Activated CD4-positive, CD25-positive, alpha-beta regulatory T cell treated with anti-CD3 and anti-CD28 coated beads, Interleukin-2, amount 50 U/mL, for 24 hours (primary cell): Measurements from ENCODE around the gene ALK.

Experiments
- ATAC-seq, 2 donors: fragments of 150-1000 bp; cut with Tn5 transposase; one replicate each; pipeline ENCODE4 v1.10.0; 2021; ENCODE audit warnings: mild to moderate bottlenecking in 1 of 2, moderate library complexity in 1 of 2

The ALK gene

DNA sequence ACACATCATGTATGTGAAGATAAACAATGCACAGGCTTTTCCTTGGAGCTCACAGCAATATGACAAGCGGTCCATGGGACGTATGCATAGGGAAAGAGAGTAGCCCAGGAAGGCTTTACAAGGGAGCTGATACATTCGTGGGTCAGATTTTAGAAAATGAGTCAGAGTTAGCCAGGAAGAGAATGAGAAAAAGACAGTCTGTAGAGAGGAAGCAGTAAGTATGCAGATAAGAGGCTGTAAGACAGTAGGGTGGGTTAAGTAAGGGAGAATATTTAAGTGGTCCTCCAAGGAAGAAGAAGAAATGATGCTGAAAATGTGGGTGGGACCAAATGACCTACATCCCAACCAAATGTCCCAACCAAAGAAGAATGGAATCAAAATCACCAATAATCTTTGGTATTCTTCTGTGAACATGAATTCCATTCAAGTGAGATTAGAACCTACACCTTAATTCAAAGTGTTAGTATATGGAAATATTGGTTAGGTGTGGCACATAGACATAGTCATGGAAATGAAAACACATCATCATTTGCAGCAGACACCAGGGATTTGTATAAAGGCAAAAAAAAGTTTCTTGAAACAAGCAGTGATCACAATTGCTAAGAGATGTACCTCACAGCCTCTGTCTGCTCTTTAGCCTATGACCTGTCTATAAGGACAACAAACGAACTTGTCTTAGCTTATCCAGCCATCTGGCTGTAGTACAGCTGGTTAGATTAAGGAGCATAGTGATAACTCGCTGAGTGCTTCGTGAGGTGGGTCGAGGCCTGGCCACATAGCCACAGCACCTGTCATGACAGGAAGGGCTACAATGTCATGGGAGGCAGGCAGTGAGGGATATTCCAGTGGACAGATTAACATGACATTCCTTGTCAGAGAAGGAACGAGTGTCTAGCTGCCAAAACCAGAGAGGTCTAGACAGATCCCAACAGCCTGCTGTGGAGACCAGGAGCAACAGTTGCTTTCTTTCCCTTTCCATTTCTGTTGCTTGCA is 133.6 kb downstream of the ALK start:
- no peak for ATAC-seq

DNA sequence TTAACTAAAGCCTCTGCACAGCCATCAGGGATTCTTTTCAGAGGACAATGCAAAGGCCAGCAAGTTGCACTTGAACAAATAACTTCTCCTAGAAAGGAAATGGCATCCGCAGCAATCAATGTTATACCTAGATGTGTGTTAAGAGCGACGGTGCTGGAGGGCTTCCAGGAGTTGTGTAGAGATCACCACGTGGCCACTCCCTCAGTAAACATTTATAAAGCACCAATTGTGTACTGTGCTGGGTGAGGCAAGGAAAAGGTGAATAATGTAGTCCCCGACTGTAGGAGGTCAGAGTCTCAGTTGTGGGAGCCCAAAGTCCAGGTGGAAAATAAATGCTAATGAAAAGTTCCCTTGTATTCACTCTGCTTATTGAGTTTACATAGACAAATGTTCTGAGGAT is 135.0 kb downstream of the ALK start:
- ATAC-seq = no peak

DNA sequence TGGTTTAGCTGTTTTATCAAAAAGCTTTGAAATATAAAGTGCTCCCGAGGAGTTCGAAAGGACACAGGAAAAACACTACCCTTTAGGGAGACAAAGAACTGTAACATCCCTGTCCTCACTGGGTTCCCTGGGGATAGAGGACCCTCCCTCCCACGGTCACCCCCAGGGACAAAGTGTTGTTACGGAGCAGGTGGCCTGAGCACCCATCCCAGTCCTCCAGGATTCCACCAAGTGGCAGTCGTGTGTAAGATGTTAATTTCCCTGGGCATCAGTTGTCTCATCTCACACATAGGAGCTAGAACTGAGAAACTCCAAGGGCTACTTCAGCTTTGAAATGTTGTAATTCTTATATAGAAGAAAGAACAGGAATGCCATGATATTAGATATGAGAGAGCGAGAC is 137.7 kb downstream of the ALK start:
- no peak for ATAC-seq

DNA sequence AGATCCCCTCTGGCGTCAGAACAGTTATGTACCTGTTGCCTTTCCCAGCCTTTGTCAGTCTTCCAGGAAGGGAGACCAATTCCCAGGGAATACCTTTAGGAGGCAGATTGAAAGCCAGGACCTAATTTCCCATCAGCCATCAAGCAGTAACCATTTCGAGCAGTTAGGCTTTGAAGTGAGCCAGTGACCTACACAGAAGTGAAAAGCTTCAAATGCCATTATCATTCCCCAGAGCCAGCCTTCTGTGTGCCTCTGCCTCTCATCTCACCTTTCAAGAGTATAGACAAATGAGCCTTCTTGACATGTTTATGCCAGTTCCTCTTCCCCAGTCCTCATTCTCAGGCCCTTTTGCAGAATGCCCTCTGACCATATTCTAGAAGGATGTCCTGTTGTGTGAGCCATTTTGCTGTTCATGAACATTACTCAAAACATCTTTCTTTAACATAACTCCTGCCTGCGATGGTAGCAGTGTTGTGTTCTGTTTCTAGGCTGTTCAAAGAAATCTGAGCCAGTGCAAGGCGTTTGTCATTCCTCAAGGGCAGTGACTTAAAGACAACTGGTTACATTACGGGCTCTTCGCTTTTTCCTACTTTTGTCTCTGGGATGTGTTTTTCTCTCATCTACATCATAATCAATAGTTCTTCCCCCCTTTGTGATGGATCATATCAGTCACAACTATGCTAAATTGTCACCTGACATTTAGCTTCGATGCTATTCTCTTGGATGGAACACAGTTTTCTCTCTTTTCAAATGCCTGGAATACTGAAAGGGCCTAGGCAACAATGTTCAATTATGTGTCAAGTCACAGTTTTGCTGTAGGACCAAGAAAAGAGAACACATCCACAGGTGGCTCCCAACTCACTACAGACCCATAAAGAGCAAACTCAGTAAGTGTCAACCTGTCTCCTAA is 138.6 kb downstream of the ALK start:
- ATAC-seq = no peak

DNA sequence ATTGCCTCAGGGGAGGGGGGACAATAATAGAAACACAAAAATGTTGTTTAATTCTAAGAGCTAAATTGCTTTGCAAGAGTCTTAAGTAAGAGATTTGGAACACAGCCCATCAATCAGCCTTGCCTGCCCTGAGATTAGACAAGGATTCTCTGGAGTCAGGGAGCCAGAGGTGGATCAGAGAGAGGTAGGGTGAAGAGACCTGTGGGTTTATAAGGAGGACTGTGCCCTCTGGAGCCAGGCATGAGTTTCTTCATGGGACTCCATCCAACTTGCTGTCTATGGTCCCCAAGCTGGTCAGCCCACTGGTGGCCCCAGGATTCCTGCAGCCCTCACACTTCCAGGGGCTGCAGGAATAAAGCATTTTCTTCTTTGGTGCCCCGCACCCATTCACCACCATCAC is 139.3 kb downstream of the ALK start:
- no peak for ATAC-seq

DNA sequence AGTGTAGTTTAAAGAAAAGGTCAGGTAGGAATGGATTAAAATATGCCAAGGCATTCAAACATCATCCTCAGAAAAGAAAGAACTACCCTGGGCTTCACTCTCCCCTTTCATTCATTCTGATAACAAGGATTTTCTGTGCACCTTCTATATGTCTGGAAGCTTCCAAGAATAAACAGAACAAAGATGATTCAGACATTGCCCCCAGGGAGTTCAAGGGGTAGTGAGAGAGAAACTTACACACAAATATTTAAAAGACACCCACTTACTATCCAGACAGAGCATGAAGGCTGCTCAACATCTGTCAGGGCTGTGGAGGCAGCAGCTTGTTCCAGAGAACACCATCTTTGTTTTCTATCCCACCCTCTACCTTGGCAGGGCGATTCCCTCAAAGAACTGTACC is 140.5 kb downstream of the ALK start:
- no peak for ATAC-seq

DNA sequence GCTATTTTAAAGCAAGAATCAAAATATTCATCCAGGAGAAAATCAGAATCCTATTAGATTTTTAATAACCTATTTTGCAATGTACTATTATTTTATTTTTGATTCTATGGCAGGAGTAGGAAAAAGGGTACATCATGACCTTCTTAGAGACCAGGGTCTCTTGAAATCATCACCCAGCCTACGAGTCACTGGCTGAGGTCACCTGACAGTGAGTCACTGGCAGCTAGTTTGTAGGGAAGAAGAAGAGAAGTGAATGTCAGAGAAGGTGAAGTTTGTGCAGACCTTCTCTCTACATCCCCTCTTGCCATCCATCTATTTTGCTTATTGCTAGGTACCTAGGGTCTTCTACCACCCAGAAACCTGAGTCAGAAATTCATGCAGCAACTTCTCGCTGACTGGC is 144.2 kb downstream of the ALK start:
- ATAC-seq = no peak

DNA sequence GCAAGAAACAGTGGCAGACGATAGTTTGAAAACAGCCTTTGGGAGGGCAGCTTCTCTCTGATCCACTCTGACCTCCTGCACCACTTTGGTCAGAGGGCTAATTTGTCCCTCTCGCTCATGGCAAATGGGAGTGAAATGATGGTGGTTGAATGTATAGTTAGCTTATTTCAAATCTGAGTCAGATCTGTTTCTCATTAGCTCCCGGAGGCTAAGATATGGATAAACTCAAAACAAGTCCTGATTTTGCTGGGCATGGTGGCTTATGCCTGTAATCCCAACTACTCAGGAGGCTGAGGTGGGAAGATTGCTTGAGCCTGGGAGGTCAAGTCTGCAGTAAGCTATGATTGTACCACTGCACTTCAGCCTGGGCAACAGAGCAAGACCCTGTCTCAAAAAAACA is 145.0 kb downstream of the ALK start:
- no peak for ATAC-seq

DNA sequence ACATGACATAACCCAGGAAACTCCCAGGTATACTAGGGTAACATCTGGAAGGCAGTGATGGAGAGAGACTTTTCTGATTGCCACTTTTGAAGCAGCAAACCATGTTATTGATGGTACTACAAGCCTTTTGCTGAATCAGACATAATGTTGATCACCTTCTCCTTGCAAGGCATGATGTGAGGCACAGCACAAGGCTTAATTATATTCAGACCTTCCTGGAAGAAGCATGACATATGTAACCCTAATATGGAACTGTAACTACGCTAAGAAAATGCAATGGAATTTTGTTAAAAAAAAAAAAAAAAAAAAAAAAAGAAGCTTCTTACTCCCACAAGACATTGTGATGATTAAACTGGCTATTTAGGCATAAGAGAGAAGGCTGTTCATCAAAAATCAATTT is 145.4 kb downstream of the ALK start:
- ATAC-seq = no peak

DNA sequence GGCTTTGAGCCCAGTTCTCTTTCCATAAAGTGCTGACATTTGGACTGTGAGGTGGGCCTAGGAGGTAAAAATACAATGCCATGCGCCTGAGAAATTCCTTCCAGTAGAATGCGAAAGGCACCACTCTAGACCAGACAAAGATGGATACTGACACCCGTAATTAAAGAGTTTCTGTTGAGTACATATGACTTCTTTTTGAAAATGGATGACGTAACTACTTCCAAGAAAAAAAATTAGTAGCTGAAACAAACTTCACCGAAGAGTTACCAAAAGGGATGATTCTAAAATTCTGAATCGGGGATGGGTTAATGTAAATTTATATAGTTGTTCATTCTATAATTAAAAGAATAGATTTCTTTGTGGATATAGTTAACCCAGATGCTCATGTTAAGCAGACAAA is 146.8 kb downstream of the ALK start:
- no peak for ATAC-seq

DNA sequence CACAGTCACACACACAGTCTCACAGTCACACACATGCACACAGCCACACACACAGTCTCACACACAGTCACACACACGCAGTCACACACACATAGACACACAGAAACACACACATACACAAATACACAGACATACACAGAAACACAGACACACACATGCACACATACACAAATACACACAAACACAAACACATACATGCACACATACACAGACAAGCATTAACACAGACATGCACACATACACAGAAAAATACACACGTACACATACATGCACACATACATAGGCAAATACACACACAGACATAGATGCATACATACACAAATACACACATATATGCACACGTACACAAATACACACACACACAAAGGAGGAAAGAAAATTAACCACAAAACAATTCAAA is 150.5 kb downstream of the ALK start:
- ATAC-seq = no peak

DNA sequence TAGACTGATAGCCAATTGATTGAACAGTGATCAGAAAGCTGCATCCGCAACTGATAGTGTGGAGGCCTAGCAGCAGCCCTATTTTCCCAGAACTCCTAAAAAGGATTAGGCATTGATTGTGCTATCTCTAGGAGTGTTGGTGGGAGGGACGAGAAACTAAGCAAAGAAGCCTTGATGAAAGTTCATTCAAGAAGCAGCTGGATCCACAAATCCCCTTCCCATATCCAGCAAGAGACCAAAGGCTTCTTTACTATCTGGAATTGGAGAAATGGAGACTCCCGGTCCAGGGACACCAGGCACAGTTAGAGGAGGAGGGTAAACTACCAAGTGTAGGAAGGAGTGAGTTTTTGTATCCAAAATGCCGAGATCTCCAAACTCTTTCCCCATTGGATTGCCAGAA is 151.5 kb downstream of the ALK start:
- ATAC-seq = no peak

DNA sequence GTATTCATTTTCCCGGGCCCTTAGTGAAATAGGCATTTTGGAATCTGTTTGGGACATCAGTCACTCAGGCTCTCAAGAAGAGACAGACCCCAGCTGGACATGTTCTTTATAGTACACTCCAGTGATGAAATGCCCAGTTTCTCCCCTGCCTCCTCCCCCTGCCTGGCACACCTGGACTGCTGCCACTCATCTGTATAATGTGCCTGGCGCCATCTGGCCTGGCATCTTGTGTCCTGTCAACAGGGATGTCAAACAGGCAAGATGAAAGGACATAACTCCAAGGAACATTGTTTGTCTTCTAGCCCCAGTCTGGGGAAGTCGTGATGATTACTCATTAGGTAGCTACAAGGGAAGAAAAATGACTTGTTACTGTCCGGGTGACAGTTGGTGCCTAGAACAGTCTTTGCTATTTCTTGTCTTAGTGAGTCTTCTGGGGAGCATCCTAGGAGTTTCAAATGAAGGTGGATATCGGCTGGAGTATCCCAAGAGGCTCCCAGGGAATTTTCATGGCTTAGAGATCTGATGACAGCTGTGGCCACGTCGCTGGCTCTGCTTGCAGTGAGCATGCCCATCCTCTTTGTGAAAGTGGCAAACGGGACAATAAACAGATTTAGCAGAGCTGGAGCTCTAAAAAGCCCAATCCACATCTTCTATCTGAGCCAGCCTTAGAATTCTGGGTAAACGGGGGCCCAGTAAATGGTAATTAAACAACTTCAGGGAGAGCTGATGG is 153.6 kb downstream of the ALK start:
- no peak for ATAC-seq

DNA sequence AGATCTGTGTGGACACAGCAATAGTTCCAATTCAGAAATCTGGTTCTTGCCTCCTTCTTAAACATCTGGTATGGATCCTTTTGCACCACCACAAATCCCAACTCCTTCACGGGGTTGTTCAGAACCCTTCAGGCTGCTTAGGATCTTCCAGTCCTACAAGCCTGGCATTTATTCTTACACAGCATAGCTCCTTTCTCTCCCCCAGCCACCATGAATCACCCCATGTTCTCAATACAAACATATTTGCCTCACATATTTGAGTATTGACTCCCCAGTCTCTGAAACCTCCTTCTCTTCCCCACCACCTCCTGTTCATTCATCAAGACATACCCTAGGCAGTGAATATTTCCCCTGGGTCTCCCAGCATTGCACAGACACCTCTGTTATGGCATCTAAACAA is 155.2 kb downstream of the ALK start:
- no peak for ATAC-seq

DNA sequence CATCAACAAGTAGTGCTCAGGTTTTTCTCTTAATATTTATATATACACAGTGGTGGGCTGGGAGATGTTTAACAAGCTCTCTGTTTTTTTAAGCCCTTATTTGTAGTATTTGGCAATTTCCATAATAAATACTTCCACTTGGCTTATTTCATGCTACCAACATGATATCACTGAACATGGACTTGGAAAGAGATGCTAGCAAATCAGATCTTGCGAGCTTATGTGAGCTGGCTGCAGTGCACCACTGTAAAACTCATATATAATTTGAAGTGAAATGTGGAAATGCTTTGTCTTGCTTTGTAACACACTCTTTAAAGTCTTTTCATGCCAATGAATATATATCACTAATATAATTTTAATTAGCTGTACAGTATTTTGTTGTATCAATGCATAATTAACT is 155.7 kb downstream of the ALK start:
- ATAC-seq = no peak

DNA sequence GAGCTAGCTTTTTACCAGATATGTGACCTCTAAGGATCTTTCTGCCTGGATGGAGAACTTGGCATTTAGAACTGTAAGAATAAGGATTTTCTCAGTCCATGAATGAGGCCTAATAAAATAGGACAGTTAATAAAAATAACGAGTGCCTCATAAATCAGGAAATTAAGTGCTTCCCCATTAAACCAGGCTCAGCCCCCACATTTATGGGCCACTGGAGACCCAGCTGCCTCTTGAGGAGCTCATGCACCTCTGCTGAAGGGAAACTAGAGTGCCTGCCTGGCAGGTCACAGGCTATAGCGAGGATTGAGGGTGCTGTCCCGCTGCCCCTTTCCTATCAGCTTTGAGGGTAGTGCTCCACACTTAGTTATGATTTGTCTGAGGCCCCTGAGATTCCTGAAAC is 158.0 kb downstream of the ALK start:
- ATAC-seq = no peak

DNA sequence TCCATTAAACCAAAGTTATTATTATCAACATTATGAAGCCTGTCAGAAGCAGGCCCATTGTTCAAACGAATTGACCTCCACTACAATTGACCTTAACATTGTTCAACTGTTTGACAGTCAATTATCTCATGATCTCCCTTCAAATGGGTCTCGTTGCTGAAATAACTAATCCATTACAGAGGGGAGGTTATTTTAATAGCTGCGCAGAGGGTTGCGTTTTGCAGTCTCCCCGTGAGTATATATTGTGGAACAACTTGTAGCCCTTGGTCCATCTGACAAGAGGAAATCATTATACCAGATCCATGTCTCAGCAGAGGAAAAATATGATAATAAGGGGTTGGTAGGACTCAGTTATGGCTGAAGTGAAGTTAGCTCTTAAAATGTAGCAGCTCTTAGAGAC is 159.1 kb downstream of the ALK start:
- ATAC-seq = no peak

DNA sequence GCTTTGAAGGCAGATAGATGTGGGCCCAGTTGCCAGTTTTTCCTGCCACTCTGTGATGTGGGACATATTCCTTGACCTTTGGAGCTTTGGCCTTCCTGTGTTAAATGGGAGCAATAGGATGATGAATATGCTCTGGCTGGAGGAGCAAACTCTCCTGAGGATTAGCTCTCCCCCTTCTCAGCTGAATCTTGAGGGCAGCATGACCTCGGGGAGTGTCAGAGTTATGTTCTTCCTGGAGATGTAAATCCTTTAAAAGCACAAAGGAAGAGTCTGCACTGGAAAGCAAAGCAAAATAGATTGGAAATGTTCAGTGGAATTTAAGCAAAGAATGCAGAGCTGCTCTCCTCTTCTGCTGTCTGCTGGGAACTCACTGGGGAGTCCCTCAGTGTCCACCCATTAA is 160.1 kb downstream of the ALK start:
- no peak for ATAC-seq

DNA sequence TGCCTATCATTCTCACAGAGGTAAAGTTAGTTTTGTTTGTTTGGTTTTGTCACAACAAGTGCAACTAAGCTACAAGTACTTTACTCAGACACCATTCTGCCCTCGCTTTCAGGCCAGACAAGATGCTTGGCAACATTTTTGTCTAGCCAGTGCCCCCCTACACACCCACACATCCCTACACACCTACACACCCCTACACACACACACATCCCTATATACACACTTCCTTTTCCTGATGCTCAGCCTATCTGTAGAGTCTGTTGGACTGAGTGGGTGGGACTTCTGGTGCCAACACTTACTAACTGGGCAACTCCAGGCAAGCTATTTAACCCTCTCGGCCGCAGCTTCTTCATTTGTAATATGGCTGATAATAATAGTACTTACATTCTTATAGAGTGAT is 161.4 kb downstream of the ALK start:
- no peak for ATAC-seq

DNA sequence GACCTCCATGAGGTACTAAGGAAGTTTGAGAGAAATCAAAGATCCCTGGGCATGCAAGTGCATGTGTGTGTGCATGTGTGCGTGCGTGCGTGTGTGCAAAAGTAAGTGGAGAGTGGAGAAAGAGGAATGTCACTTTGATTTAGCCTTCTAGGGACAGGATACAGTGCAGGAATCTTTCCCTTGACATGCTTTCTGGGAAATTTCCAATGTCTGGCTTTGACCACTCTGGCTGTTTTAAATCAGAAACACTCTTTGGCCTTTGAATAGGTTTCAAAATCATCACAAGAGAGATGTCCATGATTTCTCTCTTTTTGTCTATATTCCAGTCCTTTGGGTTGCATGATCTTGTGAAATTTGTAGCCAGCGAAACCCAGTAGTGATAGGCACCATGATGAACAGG is 162.0 kb downstream of the ALK start:
- ATAC-seq = no peak

DNA sequence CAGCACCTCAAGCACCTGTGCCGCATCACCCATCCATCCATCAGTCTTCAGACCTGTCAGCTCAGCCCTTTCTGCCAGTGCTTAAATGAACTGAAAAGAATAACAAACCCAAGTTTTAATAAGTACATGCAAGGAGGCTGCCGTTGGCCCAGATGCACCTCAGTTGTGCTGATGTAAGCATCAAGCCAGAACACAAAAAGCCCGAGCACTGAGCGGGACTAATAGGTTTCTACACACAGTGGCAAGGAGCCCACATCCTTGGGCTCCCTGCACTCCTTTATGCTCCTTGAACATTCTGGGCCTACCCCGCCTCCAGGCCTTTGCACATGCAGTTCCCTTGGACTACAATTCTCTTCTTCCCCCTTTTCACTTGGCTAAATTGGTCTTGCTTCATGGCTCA is 165.6 kb downstream of the ALK start:
- no peak for ATAC-seq

DNA sequence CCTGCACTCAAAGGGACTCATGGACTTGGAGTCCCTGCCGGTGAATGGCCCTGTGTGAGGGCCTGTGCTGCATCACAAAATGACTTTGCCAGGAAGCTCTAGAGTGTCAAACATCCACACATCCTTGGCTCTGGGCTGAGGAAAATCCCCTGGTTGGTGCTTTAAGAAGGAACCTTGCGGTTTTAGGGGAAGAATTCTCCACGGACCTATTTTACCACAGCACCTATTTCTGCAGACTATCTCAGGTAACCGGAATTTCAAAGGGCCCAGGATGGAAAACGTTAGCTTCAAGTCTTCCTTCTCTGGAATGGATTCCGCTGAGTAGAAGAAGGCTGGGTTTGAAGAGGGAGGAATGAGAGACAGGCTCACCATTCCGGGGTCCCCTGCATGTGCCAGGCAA is 166.2 kb downstream of the ALK start:
- no peak for ATAC-seq
